HTERT RPE-1 (cell line): Measurements from ENCODE around the gene ALG12.

Experiments used
- in situ Hi-C: fragments of 300-500 bp; cut with MboI; formaldehyde crosslinking; loops from 4 replicates; pipeline ENCODE4 v1.14.3; 2020; ENCODE audit warnings: low sequenced_read_pairs

The ALG12 gene

DNA sequence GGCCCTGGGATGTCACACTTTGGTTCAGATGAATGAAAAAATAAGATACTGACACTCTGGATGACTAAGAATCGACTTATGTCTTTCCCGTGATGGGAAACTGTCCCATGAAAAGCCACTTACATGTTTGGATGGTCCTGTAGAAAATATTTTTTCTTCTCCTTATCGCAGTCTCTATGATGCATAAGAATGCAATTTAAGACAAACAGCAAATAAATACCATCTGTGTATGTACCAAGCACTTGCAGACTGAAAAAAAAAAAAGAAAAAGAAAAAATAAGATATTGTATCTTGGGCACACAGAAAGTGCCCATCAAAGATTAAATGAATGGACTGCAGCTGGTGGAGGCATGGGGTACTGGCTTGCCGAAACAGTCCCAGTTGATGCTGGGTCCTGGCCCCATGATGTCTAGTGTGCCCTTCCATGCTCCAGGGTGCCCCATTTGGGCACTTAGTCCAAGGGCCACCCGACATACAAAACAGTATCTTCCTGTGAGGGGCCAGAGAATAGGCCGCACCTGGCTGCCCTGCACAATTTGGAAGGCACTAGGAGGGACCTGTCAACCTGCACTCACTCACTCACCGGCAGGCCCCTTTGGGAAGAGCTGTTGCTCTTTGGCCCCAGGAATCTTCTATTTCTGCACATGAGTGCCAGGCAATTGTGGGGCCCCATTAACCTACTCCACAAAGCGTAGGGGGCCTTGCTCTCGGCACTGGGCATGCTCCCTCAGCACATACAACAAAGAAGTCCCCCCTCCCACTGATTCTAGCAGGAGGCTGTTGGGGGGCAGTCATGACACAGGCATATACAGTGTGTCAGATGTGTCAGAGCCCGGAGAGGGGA is 67.1 kb downstream of the ALG12 start:
- in situ Hi-C loops: no loop called here
